Measurements from ENCODE around the gene PHIP. TPM values are rescaled to one million over a fixed set of nuclear protein-coding genes. Genes with fewer than 3 reads are reported as not detected.

Gene PHIP
- total and polyA plus RNA-seq, 10 of the 15 experiments (the other 5 are each of a cell fraction or from before 2014, with no cell fraction given), result 8.5 to 34.6 (median 17.9) TPM

GRCh38 chr6:79057746-79058145, 20.3 kb downstream of the PHIP start (continued):
- TF ChIP-seq JUNB (IDR thresholded peaks at IDR 0.05), result no peak
- TF ChIP-seq E4F1 (IDR thresholded peaks at IDR 0.05; ENCODE audit: borderline replicate concordance, partially characterized antibody), result no peak
- no peak for TF ChIP-seq TARDBP (IDR thresholded peaks at IDR 0.05; ENCODE audit: borderline replicate concordance)
- no peak for TF ChIP-seq RELB (IDR thresholded peaks at IDR 0.05; ENCODE audit: low read depth)
- TF ChIP-seq GABPA (IDR thresholded peaks at IDR 0.05; ENCODE audit: low read depth), result no peak
- TF ChIP-seq ESRRA (IDR thresholded peaks at IDR 0.05; ENCODE audit: low read length), result no peak
- no peak for TF ChIP-seq WRNIP1 (IDR thresholded peaks at IDR 0.05; ENCODE audit: borderline replicate concordance, low read depth, low read length)

- Histone ChIP-seq H3K9ac (ENCODE audit: control insufficient read depth, insufficient read depth, low read length) (no peak overlapping the region), H3K79me2 (ENCODE audit: control insufficient read depth, insufficient read depth, low read length) (peaks cover 1% of the 10 kb centered on the region; the same call in 1 of the 2 replicates), H4K20me1 (ENCODE audit: control insufficient read depth, insufficient read depth) (no peaks in the 10 kb centered on the region), H3K36me3 (ENCODE audit: control insufficient read depth in 2 of 2, insufficient read depth in 2 of 2, low read length in 1 of 2) (peaks cover 1 to 18% of the 10 kb centered on the region in 2 experiments; a peak in 3 of 4 replicates), H3K4me1 (ENCODE audit: control insufficient read depth, insufficient read depth, low read length) (no peaks in the 10 kb centered on the region), H3K4me3 (no peak overlapping the region), H3K27ac (ENCODE audit: control insufficient read depth, insufficient read depth) (no peak overlapping the region), H3K27me3 (replicated peaks in 1 of 2; ENCODE audit: control insufficient read depth in 2 of 2, insufficient read depth in 2 of 2, low read length in 1 of 2) (no peaks in the 10 kb centered on the region), H2AFZ (ENCODE audit: control insufficient read depth, low read depth, low read length) (no peak overlapping the region), H3K4me2 (ENCODE audit: control insufficient read depth, insufficient read depth) (no peak overlapping the region), H3K9me3 (replicated peaks; ENCODE audit: control insufficient read depth, insufficient read depth, low read length) (no peaks in the 10 kb centered on the region; the same call in 2 of the 3 replicates)
- intact Hi-C loops (cut with micrococcal nuclease; ENCODE audit: unreplicated experiment), result no loop called here
- RAD21 ChIA-PET (ENCODE audit: unreplicated experiment), result interaction anchor here (1.6 kb wide), 1 partner anchor 50 kb away, joined by 3 read pairs; no protein-coding TSS in a partner anchor
- no peak for DNase-seq (ENCODE audit: low read depth, low spot score)
- BruUV-seq (replicated peaks), result no TSS peak
- CTCF ChIA-PET, result interaction anchor here (1.1 kb wide), 1 partner anchor 13 kb away, joined by 3 read pairs; no protein-coding TSS in a partner anchor
- FAIRE-seq, result no peak
- SMC1A ChIA-PET (ENCODE audit: uncharacterized antibody, unreplicated experiment), result interaction anchor here (0.6 kb wide), 1 partner anchor 96 kb away, joined by 3 read pairs; no protein-coding TSS in a partner anchor
- no peak for ATAC-seq
- POLR2A ChIA-PET, result no interaction called here
- WGBS (ENCODE audit: insufficient coverage, insufficient replicate concordance, low lambda C conversion rate, missing lambda C conversion rate), result 100% methylated on average over 1 of the region's 1 CpG
- in situ Hi-C loops (cut with MboI), result no loop called here
- TF ChIP-seq CHD4 (IDR thresholded peaks at IDR 0.05) (no peak), RBBP5 (conservative IDR thresholded peaks at IDR 0.05) (no peak), MXI1 (IDR thresholded peaks at IDR 0.05; ENCODE audit: low read depth, low read length) (no peak), MTA2 (IDR thresholded peaks at IDR 0.05; ENCODE audit: low read depth) (no peak), BCLAF1 (IDR thresholded peaks at IDR 0.05) (no peak), BCL3 (IDR thresholded peaks at IDR 0.05; ENCODE audit: borderline replicate concordance, insufficient read depth, low read depth, low read length, poor library complexity, severe bottlenecking) (no peak), POLR2AphosphoS5 (IDR thresholded peaks at IDR 0.05; ENCODE audit: low read length) (no peak), CBX5 (IDR thresholded peaks at IDR 0.05; ENCODE audit: low read depth) (no peak)
Observed at GRCh38 chr6:79056226-79056625, 21.8 kb downstream of the PHIP start.

Measured in GM12878 (cell line).